Neural progenitor cell (in vitro differentiated cells): ENCODE measurements around the gene FAM174B. TPM values are rescaled to one million over a fixed set of nuclear protein-coding genes. Genes with fewer than 3 reads are reported as not detected.

Experiments used
- DNase-seq: peaks from one replicate; pipeline ENCODE4 v3.0.0-alpha.2; 2016; ENCODE audit warnings: low spot score
- H2AFZ ChIP-seq: fragments of 200-600 bp; sonication (generic); replicated peaks from 2 replicates; pipeline ENCODE4 v1.6.1; 2016; ENCODE audit warnings: antibody characterized with exemption
- H3F3A ChIP-seq: fragments of 200-600 bp; sonication (generic); 2 replicates; pipeline ENCODE4 v1.6.1; 2016; ENCODE audit warnings: antibody characterized with exemption, low read depth
- H3K27ac ChIP-seq: fragments of 200-600 bp; sonication (generic); 2 replicates; pipeline ENCODE4 v1.5.1; 2016; ENCODE audit warnings: mild to moderate bottlenecking
- H3K27me3 ChIP-seq: fragments of 200-600 bp; sonication (generic); 2 replicates; pipeline ENCODE4 v1.6.1; 2016; ENCODE audit warnings: mild to moderate bottlenecking, moderate library complexity
- H3K36me3 ChIP-seq: fragments of 200-600 bp; sonication (generic); 2 replicates; pipeline ENCODE4 v1.5.1; 2016
- H3K4me1 ChIP-seq: fragments of 200-600 bp; sonication (generic); 2 replicates; pipeline ENCODE4 v1.6.1; 2016; ENCODE audit warnings: mixed run types
- H3K4me2 ChIP-seq: fragments of 200-600 bp; sonication (generic); 2 replicates; pipeline ENCODE4 v1.6.1; 2016
- H3K4me3 ChIP-seq: fragments of 200-600 bp; sonication (generic); 2 replicates; pipeline ENCODE4 v1.5.1; 2016
- H3K79me2 ChIP-seq: fragments of 200-600 bp; sonication (generic); 2 replicates; pipeline ENCODE4 v1.6.1; 2016; ENCODE audit warnings: low read depth
- H3K9ac ChIP-seq: fragments of 200-600 bp; sonication (generic); 2 replicates; pipeline ENCODE4 v1.6.1; 2016
- H3K9me3 ChIP-seq: fragments of 200-600 bp; sonication (generic); 2 replicates; pipeline ENCODE4 v1.5.1; 2016; ENCODE audit warnings: low read depth
- H4K20me1 ChIP-seq: fragments of 200-600 bp; sonication (generic); 2 replicates; pipeline ENCODE4 v1.6.1; 2016; ENCODE audit warnings: low read depth
- H3K27ac Mint-ChIP-seq: 3 replicates; pipeline ENCODE4 v1.8.0; 2021; ENCODE audit warnings: mixed read lengths
- H3K27me3 Mint-ChIP-seq: 2 replicates; pipeline ENCODE4 v1.8.0; 2022; ENCODE audit warnings: low read depth, mild to moderate bottlenecking, inconsistent platforms, moderate library complexity, mixed read lengths; ENCODE audit not compliant: insufficient read depth
- H3K36me3 Mint-ChIP-seq: 3 replicates; pipeline ENCODE4 v1.8.0; 2021; ENCODE audit warnings: mixed read lengths
- H3K4me1 Mint-ChIP-seq: 3 replicates; pipeline ENCODE4 v1.8.0; 2021; ENCODE audit warnings: mixed read lengths
- H3K4me3 Mint-ChIP-seq: 3 replicates; pipeline ENCODE4 v1.8.0; 2021; ENCODE audit warnings: mild to moderate bottlenecking, moderate library complexity, mixed read lengths
- H3K9me3 Mint-ChIP-seq: 3 replicates; pipeline ENCODE4 v1.8.0; 2020; ENCODE audit warnings: mixed read lengths
- CTCF ChIP-seq: fragments of 200-600 bp; sonication (generic); IDR thresholded peaks from 2 replicates; pipeline ENCODE4 v1.5.1; 2017; ENCODE audit warnings: antibody characterized with exemption, mild to moderate bottlenecking
- EZH2 ChIP-seq: fragments of 200-600 bp; sonication (generic); IDR thresholded peaks from 2 replicates; pipeline ENCODE4 v1.6.1; 2017; ENCODE audit warnings: antibody characterized with exemption, mild to moderate bottlenecking, moderate library complexity
- EZH2phosphoT487 ChIP-seq: fragments of 200-600 bp; sonication (generic); IDR thresholded peaks from 2 replicates; pipeline ENCODE4 v1.6.1; 2017; ENCODE audit warnings: antibody characterized with exemption
- total RNA-seq: library from RNA; depleted of rRNA; stranded (reverse); fragments of >200 nt; gene quantifications from 2 replicates; pipeline ENCODE4 v1.2.3, GENCODE V29; 2015; ENCODE audit warnings: low replicate concordance

FAM174B gene
- total RNA-seq, 1 donor from 2014 or later: 8.6 TPM

DNA sequence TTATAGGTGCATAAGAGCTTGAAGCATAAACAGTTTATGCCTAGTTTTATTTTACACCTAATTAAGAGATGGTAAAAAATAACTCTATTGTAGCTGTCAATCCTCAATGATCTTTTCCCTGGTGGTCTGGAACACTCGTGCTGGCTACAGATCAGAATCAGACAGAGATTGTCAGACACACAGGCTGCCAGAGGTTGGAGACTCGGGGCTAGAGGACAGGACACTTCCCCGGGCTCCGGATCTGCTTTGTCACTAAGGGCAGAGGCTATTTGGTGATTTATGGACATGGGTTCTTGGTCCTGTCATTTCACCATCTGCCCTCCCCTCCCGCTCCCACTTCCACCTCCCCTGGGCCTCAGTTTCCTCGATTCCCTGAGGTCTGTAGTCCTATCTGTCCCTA is 16.5 kb upstream of the FAM174B start:
- H3F3A ChIP-seq: peaks cover 23% of the 10 kb centered on the region
- no peaks in the 10 kb centered on the region for H3K79me2 ChIP-seq
- no peak for TF ChIP-seq CTCF
- TF ChIP-seq EZH2phosphoT487: no peak
- no peak for TF ChIP-seq EZH2
- H3K9me3 ChIP-seq: no peaks in the 10 kb centered on the region
- peaks cover 25% of the 10 kb centered on the region for H3K27me3 ChIP-seq
- Mint-ChIP-seq H3K36me3 (no peaks in the 10 kb centered on the region), H3K4me1 (peaks cover 38% of the 10 kb centered on the region), H3K27me3 (no peaks in the 10 kb centered on the region), H3K4me3 (no peak overlapping the region), H3K9me3 (no peaks in the 10 kb centered on the region), H3K27ac (no peak overlapping the region)
- H2AFZ ChIP-seq: no peak overlapping the region
- H3K9ac ChIP-seq: no peak overlapping the region
- no peaks in the 10 kb centered on the region for H4K20me1 ChIP-seq
- peaks cover 36% of the 10 kb centered on the region for H3K4me1 ChIP-seq
- H3K4me2 ChIP-seq: no peak overlapping the region
- no peaks in the 10 kb centered on the region for H3K36me3 ChIP-seq
- no peak overlapping the region for H3K4me3 ChIP-seq
- DNase-seq: no peak
- H3K27ac ChIP-seq: no peak overlapping the region

GRCh38 chr15:92671406-92671805 is 15.8 kb upstream of the FAM174B start:
- Mint-ChIP-seq H3K4me3 (no peak overlapping the region), H3K27me3 (no peaks in the 10 kb centered on the region), H3K36me3 (no peaks in the 10 kb centered on the region), H3K4me1 (peaks cover 44% of the 10 kb centered on the region), H3K9me3 (no peaks in the 10 kb centered on the region), H3K27ac (no peak overlapping the region)
- Histone ChIP-seq H4K20me1 (no peaks in the 10 kb centered on the region), H3K27ac (no peak overlapping the region), H3K36me3 (no peaks in the 10 kb centered on the region), H3K4me3 (no peak overlapping the region), H3K4me1 (peaks cover 41% of the 10 kb centered on the region), H3F3A (peaks cover 23% of the 10 kb centered on the region), H3K9me3 (no peaks in the 10 kb centered on the region), H3K27me3 (peaks cover 25% of the 10 kb centered on the region), H3K4me2 (no peak overlapping the region), H2AFZ (no peak overlapping the region), H3K79me2 (no peaks in the 10 kb centered on the region), H3K9ac (no peak overlapping the region)
- DNase-seq: no peak
- no peak for TF ChIP-seq EZH2
- TF ChIP-seq CTCF: no peak
- no peak for TF ChIP-seq EZH2phosphoT487

DNA sequence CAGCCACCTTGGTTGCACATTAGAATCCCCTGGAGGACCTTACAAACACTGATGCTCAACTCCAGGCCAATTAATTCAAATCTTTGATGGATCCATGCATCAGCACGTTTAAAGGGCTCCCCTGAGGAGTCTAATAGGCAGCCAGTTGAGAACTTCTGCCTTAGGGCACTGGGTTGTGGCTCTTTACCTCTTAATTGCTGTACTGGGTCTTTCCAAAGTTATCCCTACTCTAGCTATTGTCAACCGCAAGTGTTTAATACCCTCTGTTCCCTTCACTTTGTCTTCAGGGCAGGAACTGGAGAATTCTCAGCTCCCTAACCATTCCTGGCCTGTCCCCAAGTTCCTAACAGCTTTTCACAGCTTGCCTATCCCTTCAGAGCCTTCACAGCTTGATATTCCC is 15.0 kb upstream of the FAM174B start:
- H3K27me3 ChIP-seq: peaks cover 25% of the 10 kb centered on the region
- Mint-ChIP-seq H3K4me3 (no peak overlapping the region), H3K9me3 (no peaks in the 10 kb centered on the region), H3K36me3 (no peaks in the 10 kb centered on the region), H3K4me1 (peaks cover 44% of the 10 kb centered on the region), H3K27me3 (no peaks in the 10 kb centered on the region), H3K27ac (no peak overlapping the region)
- no peak for DNase-seq
- H3F3A ChIP-seq: peaks cover 23% of the 10 kb centered on the region
- no peak overlapping the region for H3K9ac ChIP-seq
- no peaks in the 10 kb centered on the region for H3K36me3 ChIP-seq
- H3K4me2 ChIP-seq: no peak overlapping the region
- peaks cover 41% of the 10 kb centered on the region for H3K4me1 ChIP-seq
- H3K9me3 ChIP-seq: no peaks in the 10 kb centered on the region
- H3K4me3 ChIP-seq: no peak overlapping the region
- H3K79me2 ChIP-seq: no peaks in the 10 kb centered on the region
- H4K20me1 ChIP-seq: no peaks in the 10 kb centered on the region
- TF ChIP-seq EZH2 (no peak), CTCF (no peak), EZH2phosphoT487 (no peak)
- no peak overlapping the region for H3K27ac ChIP-seq
- no peak overlapping the region for H2AFZ ChIP-seq

GRCh38 chr15:92669432-92669831 is 13.9 kb upstream of the FAM174B start:
- no peaks in the 10 kb centered on the region for H3K36me3 Mint-ChIP-seq
- Histone ChIP-seq H3K79me2 (no peaks in the 10 kb centered on the region), H2AFZ (no peak overlapping the region), H3K36me3 (no peaks in the 10 kb centered on the region), H4K20me1 (no peaks in the 10 kb centered on the region), H3K27me3 (peaks cover 25% of the 10 kb centered on the region), H3K9ac (no peak overlapping the region), H3K4me3 (no peak overlapping the region), H3K9me3 (no peaks in the 10 kb centered on the region), H3F3A (peaks cover 25% of the 10 kb centered on the region), H3K4me1 (peaks cover 52% of the 10 kb centered on the region), H3K27ac (no peak overlapping the region), H3K4me2 (peak overlapping the region; percentile 44)
- H3K4me1 Mint-ChIP-seq: peaks cover 53% of the 10 kb centered on the region
- H3K27me3 Mint-ChIP-seq: no peaks in the 10 kb centered on the region
- peak; percentile 29 for DNase-seq
- H3K27ac Mint-ChIP-seq: no peak overlapping the region
- TF ChIP-seq EZH2 (no peak), CTCF (no peak), EZH2phosphoT487 (no peak)
- no peak overlapping the region for H3K4me3 Mint-ChIP-seq
- H3K9me3 Mint-ChIP-seq: no peaks in the 10 kb centered on the region
